LNCAP (cell line): Measurements from ENCODE around the gene DMAC2.

ENCODE experiments used
- TF ChIP-seq, protein P1 (sequence below): fragments of 450-650 bp; IDR thresholded peaks from 2 replicates; pipeline ENCODE4 v1.5.1; 2017; ENCODE audit warnings: mild to moderate bottlenecking

The DMAC2 gene

GRCh38 chr19:41402010-41402409 lies 37.7 kb downstream of the DMAC2 start:
- TF ChIP-seq, protein P1, sequence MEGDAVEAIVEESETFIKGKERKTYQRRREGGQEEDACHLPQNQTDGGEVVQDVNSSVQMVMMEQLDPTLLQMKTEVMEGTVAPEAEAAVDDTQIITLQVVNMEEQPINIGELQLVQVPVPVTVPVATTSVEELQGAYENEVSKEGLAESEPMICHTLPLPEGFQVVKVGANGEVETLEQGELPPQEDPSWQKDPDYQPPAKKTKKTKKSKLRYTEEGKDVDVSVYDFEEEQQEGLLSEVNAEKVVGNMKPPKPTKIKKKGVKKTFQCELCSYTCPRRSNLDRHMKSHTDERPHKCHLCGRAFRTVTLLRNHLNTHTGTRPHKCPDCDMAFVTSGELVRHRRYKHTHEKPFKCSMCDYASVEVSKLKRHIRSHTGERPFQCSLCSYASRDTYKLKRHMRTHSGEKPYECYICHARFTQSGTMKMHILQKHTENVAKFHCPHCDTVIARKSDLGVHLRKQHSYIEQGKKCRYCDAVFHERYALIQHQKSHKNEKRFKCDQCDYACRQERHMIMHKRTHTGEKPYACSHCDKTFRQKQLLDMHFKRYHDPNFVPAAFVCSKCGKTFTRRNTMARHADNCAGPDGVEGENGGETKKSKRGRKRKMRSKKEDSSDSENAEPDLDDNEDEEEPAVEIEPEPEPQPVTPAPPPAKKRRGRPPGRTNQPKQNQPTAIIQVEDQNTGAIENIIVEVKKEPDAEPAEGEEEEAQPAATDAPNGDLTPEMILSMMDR = no peak

DNA sequence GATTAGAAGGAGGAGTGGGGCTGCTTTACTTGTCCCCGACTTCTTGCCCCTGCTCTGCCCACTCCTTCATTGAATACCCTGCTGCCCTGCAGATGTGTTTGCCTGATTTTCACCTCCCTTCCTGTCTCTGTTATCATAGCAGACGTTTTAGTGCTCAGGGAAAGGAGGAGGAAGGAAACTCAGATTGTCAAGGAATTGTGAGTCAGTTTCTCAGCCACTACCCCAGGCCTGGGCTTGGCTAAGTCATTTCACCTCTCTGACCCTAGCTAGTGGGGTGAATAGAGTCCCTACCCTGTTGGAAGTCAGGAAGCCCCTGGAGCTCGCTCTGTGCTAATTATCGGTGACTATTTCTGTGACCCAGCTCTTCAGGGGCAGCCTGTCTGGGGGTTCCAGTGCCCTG lies 38.2 kb downstream of the DMAC2 start:
- TF ChIP-seq, protein P1 = no peak

DNA sequence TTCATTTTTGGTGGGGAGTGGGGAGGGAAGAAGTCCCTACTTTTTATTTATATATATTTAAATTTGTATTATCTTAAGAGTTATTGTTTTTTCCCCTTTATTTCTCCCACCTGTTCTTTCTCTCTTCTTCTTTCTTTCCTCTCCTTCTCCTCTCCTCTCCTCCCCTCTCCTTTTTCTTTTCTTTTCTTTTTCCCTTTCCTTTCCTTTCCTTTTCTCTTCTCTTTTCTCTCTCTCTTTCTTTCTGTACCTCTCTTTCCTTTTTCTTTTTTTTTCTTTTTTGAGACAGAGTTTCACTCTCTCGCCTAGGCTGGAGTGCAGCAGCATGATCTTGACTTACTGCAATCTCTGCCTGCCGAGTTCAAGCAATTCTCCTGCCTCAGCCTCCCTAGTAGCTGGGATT lies 40.2 kb downstream of the DMAC2 start:
- TF ChIP-seq, protein P1 = no peak

GRCh38 chr19:41399091-41399490 lies 40.6 kb downstream of the DMAC2 start:
- TF ChIP-seq, protein P1 = no peak

- TF ChIP-seq, protein P1 = no peak
These were observed 41.1 kb downstream of the DMAC2 start for GRCh38 chr19:41398598-41398997.

- TF ChIP-seq, protein P1 = no peak
These were observed 41.7 kb downstream of the DMAC2 start for GRCh38 chr19:41398050-41398418.

DNA sequence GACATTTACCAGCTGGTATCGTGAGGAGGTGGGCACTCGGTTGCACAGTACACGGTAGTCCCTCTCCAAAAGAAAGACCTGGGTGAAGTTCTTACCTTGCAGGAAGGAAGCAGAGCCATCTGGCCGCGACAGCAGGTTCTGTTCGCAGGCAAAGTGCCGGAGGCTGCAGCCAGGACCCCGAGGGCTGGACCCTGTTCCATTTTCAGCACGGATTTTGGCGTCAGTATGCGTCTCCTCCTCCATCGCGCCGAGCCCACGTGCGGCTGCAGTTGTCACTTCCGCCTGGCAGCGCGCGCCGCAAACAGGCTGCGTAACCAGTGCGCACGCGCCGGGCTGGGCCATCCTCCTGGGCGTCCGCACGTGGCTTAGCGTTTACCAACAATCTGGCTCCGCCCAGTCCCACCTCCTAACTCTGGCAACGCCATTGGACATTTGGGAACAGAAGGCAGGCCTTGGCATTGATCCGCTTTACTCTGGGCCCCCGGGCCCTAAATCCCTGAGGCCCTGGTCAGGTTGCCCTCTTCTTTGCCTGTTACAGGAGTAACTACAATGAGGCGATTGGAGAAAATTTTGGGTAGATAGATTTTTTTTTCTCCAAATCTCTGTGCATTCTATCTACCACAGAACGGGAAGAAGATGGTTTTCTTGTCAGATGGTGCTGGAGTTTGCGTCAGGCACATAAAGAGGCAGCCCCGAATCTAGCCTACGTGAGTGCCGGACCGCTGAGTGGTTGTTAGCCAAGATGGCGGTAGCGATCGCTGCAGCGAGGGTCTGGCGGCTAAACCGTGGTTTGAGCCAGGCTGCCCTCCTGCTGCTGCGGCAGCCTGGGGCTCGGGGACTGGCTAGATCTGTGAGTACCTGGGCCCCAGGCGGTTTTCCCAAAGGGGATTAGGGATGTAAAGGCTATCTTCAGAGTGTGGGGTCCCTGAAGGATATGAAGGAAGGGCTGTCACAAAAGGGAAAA lies 42.3 kb downstream of the DMAC2 start, which contains the start of the genes BCKDHA and EXOSC5:
Gene BCKDHA, plus strand, starts transcription at position 733 of the 964 bp plus-strand sequence. Its CDS starts 10 bp downstream, at position 743.
Gene EXOSC5, minus strand, starts transcription at position 274 of the 964 bp plus-strand sequence. Its CDS starts 31 bp downstream, at position 243.
- TF ChIP-seq, protein P1 = no peak
